Tibial nerve (tissue), 4 donors: ENCODE measurements around the gene HPGDS. TPM values are rescaled to one million over a fixed set of nuclear protein-coding genes. Genes with fewer than 3 reads are reported as not detected.

Source experiments
- DNase-seq, 2 donors: peaks; one replicate each; pipeline ENCODE4 v3.0.0-alpha.2; 2019; ENCODE audit warnings: low spot score in 2 of 2
- H3K27ac ChIP-seq, 4 donors: fragments of 200-600 bp; sonication (generic) in 3 of 4; one replicate each; pipeline ENCODE4 v1.5.1; 2017 to 2019; ENCODE audit warnings: mild to moderate bottlenecking in 1 of 4
- H3K27me3 ChIP-seq, 2 donors: fragments of 200-600 bp; sonication (generic) in 1 of 2; one replicate each; pipeline versions ENCODE4 v1.5.1 to v1.6.0; 2017 to 2019
- H3K36me3 ChIP-seq, 3 donors: fragments of 200-600 bp; sonication (generic); one replicate each; pipeline ENCODE4 v1.5.1; 2018 to 2019
- H3K4me1 ChIP-seq, 4 donors: fragments of 200-600 bp; sonication (generic) in 3 of 4; one replicate each; pipeline ENCODE4 v1.5.1; 2017 to 2019
- H3K4me3 ChIP-seq, 4 donors: fragments of 200-600 bp; sonication (generic) in 3 of 4; one replicate each; pipeline ENCODE4 v1.5.1; 2017 to 2019; ENCODE audit warnings: mild to moderate bottlenecking in 1 of 4, moderate library complexity in 1 of 4
- H3K9me3 ChIP-seq, 4 donors: fragments of 200-600 bp; sonication (generic) in 3 of 4; one replicate each; pipeline ENCODE4 v1.5.1; 2017 to 2019
- CTCF ChIP-seq, 5 experiments: fragments of 200-600 bp in 3 of 5; fragments of 450-650 bp in 2 of 5; sonication (generic) in 3 of 5; IDR thresholded peaks; one replicate each; pipeline ENCODE4 v1.5.1; 2016 to 2019; ENCODE audit warnings: antibody characterized with exemption in 5 of 5, mild to moderate bottlenecking in 3 of 5, moderate library complexity in 2 of 5
- EP300 ChIP-seq, 2 donors: sonication (generic); formaldehyde crosslinking; IDR thresholded peaks; one replicate each; pipeline ENCODE4 v1.6.1; 2017; ENCODE audit warnings: antibody characterized with exemption in 2 of 2, mild to moderate bottlenecking in 1 of 2
- POLR2A ChIP-seq, 2 donors: fragments of 450-650 bp; IDR thresholded peaks; one replicate each; pipeline ENCODE4 v1.6.1; 2017; ENCODE audit warnings: antibody characterized with exemption in 2 of 2, mild to moderate bottlenecking in 2 of 2, moderate library complexity in 2 of 2
- WGBS, 2 donors: methylation state at CpG; one replicate each; pipeline ENCODE4 v1.1.5; 2018; 5-methylcytosine and 5-hydroxymethylcytosine counted together
- total RNA-seq, 4 donors: library from RNA; depleted of rRNA; stranded (reverse); fragments of >200 nt; gene quantifications; one replicate each; pipeline ENCODE4 v1.1.0, GENCODE V29; 2016

Gene HPGDS
- total RNA-seq, 4 donors from 2014 or later = 1.1 to 3.6 (median 1.8) TPM; not detected in 1

- 66 to 73% methylated on average over 4 of the region's 4 CpGs for WGBS, 2 donors
- DNase-seq = no peak
These were observed 29.8 kb upstream of the HPGDS start for GRCh38 chr4:94372228-94372978.

GRCh38 chr4:94371290-94371689 is 28.7 kb upstream of the HPGDS start:
- DNase-seq = no peak
- Histone ChIP-seq H3K27ac (no peak overlapping the region), H3K9me3 (peaks cover 0 to 10% (median 1%) of the 10 kb centered on the region in 4 donors), H3K36me3 (no peaks in the 10 kb centered on the region), H3K4me1 (no peaks in the 10 kb centered on the region), H3K27me3 (no peaks in the 10 kb centered on the region), H3K4me3 (no peak overlapping the region)
- no peak for TF ChIP-seq CTCF (IDR thresholded peaks at IDR 0.05)
- no peak for TF ChIP-seq POLR2A (IDR thresholded peaks at IDR 0.05)
- TF ChIP-seq EP300 (IDR thresholded peaks at IDR 0.05) = no peak

More at GRCh38 chr4:94372228-94372978, 29.8 kb upstream of the HPGDS start:
- no peaks in the 10 kb centered on the region for H3K4me1 ChIP-seq
- H3K9me3 ChIP-seq = no peaks in the 10 kb centered on the region
- no peaks in the 10 kb centered on the region for H3K36me3 ChIP-seq
- no peaks in the 10 kb centered on the region for H3K27me3 ChIP-seq
- no peak overlapping the region for H3K27ac ChIP-seq
- H3K4me3 ChIP-seq = no peak overlapping the region
- TF ChIP-seq EP300 (IDR thresholded peaks at IDR 0.05) (no peak), POLR2A (IDR thresholded peaks at IDR 0.05) (no peak), CTCF (IDR thresholded peaks at IDR 0.05) (no peak)

GRCh38 chr4:94370533-94371254 is 28.1 kb upstream of the HPGDS start:
- H3K36me3 ChIP-seq = no peaks in the 10 kb centered on the region
- DNase-seq = no peak
- TF ChIP-seq EP300 (IDR thresholded peaks at IDR 0.05) (no peak), POLR2A (IDR thresholded peaks at IDR 0.05) (no peak), CTCF (IDR thresholded peaks at IDR 0.05) (no peak)
- H3K9me3 ChIP-seq = peaks cover 0 to 10% (median 1%) of the 10 kb centered on the region in 4 donors
- WGBS, 2 donors = 58 to 70% methylated on average over 6 of the region's 6 CpGs
- no peak overlapping the region for H3K27ac ChIP-seq
- H3K27me3 ChIP-seq = no peaks in the 10 kb centered on the region
- no peak overlapping the region for H3K4me3 ChIP-seq
- H3K4me1 ChIP-seq = no peaks in the 10 kb centered on the region

GRCh38 chr4:94369046-94369445 is 26.4 kb upstream of the HPGDS start:
- no peak for DNase-seq
- Histone ChIP-seq H3K9me3 (peaks cover 0 to 10% (median 1%) of the 10 kb centered on the region in 4 donors), H3K4me1 (no peaks in the 10 kb centered on the region), H3K27ac (no peak overlapping the region), H3K36me3 (no peaks in the 10 kb centered on the region), H3K4me3 (no peak overlapping the region), H3K27me3 (no peaks in the 10 kb centered on the region)
- 92 to 96% methylated on average over 2 of the region's 2 CpGs for WGBS, 2 donors
- TF ChIP-seq CTCF (IDR thresholded peaks at IDR 0.05) = no peak
- no peak for TF ChIP-seq POLR2A (IDR thresholded peaks at IDR 0.05)
- no peak for TF ChIP-seq EP300 (IDR thresholded peaks at IDR 0.05)

GRCh38 chr4:94368459-94368858 is 25.8 kb upstream of the HPGDS start:
- Histone ChIP-seq H3K36me3 (no peaks in the 10 kb centered on the region), H3K4me3 (no peak overlapping the region), H3K4me1 (no peaks in the 10 kb centered on the region), H3K9me3 (peaks cover 0 to 10% (median 1%) of the 10 kb centered on the region in 4 donors), H3K27ac (no peak overlapping the region), H3K27me3 (no peaks in the 10 kb centered on the region)
- TF ChIP-seq CTCF (IDR thresholded peaks at IDR 0.05) (no peak), POLR2A (IDR thresholded peaks at IDR 0.05) (no peak), EP300 (IDR thresholded peaks at IDR 0.05) (no peak)
- WGBS, 2 donors = 90 to 96% methylated on average over 1 of the region's 1 CpG
- no peak for DNase-seq
